Renal cortex interstitium (tissue), 11 donors: ENCODE data around the gene SDHB. TPM values are rescaled to one million over a fixed set of nuclear protein-coding genes. Genes with fewer than 3 reads are reported as not detected.
"Not testable (repeated sequence)": the region's sequence is repeated elsewhere in the genome, so short reads cannot be mapped to it uniquely, and the experiment has no call there.

ENCODE experiments used
- DNase-seq, 11 donors: peaks; one replicate each; pipeline ENCODE4 v3.0.0-alpha.2; 2013; ENCODE audit warnings: low read depth in 9 of 11, low spot score in 4 of 11; ENCODE audit errors: extremely low read depth in 1 of 11
- polyA plus RNA-seq, 3 donors: library from polyadenylated mRNA; unstranded; fragments of 120-200 nt; gene quantifications; one replicate each; pipeline ENCODE4 v1.2.1, GENCODE V29; 2013; ENCODE audit not compliant: insufficient read length in 3 of 3

SDHB gene
- polyA plus RNA-seq, 3 donors, result 128 to 170 (median 164) TPM

DNA sequence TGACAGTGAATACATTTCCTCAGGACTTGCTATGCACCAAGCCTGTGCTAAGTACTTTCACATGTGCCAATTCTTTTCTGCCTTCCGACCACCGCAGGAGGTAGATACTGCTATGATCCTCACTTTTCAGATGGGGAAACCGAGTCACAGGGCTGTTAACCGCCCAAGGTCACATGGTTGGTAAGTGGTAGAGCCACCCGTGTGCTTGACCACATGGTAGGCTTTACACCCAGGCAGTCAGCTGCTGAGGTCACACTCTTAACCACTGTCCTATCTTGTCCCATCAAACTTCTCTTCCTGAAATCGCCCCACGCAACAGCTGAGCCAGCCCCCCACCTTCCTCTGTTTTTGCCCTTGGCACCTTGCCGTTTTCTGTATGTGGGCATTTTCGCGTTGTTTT lies 31.0 kb upstream of the SDHB start:
- no peak for DNase-seq

DNA sequence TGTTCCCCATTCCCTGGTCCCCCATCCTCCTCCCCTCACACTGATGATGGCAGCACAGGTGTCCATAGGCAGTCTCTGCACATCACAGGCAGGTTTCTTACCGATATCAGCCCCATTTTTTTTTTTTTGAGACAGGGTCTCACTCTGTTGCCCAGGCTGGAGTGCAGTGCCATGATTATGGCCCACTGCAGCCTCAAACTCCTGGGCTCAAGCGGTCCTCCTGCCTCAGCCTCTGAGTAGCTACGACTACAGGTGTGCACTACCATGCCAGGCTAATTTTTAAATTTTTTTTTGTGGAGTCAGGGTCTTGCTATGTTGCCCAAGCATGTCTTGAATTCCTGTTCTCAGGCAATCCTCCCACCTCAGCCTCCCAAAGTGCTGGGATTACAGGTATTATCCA lies 28.9 kb upstream of the SDHB start:
- DNase-seq, result no peak

DNA sequence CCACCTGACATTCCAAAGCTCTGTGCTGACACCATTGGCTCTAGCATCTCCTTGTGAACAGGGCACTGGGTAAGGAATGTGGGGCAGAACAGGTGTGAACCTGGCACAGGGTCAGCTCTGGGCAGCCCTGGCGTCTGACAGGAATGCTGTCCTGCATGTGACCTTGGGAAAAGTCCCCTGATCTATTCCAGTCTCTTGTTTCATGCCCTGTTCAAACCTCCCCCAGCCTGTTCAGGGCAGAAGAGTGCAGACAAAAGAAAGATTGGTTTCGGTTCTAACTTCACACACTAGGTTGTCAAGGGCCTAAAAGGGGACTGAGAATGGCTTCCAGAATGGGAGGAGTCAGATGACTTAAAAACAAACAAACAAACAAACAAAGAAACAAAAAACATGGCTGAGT lies 27.6 kb upstream of the SDHB start:
- DNase-seq, result no peak

DNA sequence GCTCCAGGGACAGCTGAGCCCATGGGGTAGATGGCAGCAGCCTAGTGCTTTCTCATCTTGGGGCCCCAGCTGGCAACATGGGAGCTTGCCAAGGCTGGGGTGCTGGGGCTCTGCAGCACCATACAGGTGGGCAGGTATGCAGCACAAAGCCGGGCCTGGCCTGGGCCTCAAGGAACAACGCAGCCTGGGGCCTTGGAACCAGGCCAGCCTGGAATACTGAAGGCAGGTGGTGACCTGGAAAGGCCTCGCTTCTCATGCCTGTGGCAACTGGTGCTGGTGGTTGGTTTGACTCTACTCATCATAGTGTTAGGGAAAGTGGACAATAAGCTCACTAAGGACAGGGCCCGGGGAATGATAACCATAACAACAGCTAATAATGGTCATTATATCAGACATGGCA lies 27.0 kb upstream of the SDHB start:
- no peak for DNase-seq

DNA sequence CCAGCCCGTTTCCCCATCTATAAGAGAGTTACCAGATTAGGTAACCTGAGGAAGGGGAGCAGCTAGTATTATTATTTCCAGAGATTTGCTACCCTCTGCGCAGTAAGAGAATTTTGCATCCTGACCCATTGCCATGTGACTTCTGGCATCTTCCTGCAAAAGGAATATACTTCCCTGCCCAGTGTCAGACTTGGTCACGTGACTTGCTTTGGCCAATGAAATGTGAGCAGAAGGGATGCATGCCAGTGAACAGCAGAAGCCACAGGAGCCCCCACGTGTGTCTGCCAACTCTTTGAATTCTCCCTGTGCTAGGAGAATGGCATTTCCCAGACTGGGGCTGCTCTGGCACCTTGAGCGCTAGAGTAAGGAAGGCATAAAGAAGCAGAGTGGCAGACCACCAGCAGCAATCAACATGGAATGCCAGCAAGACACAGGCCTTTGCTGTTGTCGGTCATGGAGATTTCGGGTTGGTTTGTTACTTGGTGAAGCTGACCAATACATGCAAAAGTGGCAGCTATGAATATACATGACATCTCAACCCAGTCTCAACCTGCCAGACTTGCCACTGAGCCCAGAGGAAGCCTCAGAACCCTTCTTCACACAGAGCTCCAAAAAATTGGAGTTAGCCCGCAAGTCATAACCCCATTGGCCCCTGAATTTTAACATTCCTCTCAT lies 26.4 kb upstream of the SDHB start:
- no peak for DNase-seq

DNA sequence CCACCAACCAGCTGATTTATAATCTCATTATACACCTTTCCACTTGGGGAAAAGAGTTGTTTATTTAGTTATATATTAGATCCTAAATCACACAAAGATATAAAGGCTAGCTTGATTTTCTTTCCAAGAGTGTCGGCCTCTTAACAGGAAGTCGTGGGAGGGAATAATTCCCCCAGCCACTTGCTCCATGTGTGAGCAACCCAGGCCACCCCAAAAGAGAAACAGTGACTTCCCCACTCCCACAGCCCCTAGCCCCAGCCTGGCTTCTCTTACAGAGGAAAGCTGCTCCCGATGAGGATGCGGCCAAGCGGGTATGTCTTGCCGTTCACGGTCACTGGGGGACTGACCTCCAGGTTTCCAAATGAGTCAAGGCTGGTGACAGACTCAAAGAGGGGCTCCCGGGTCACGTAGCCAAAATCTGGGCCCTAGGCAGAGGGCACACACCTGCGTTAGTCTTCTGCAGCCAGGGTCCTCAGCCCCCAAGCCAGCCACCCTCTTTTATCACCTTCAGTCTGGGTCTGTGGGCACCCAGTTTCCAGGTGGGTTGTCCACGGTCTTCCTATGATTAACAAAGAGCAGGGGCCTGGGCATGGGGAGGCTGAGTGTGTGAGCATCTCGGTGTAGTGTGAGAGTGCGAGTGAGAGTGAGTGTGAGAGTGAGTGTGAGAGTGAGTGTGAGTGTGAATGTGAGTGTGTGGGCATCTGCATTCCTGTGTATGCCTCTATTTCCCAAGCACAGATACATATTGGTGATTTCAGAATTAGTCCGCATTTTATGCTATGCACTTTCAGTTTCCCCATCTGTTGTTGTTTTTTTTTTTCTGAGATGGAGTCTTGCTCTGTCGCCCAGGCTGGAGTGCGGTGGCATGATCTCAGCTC lies 25.4 kb upstream of the SDHB start:
- no peak for DNase-seq

DNA sequence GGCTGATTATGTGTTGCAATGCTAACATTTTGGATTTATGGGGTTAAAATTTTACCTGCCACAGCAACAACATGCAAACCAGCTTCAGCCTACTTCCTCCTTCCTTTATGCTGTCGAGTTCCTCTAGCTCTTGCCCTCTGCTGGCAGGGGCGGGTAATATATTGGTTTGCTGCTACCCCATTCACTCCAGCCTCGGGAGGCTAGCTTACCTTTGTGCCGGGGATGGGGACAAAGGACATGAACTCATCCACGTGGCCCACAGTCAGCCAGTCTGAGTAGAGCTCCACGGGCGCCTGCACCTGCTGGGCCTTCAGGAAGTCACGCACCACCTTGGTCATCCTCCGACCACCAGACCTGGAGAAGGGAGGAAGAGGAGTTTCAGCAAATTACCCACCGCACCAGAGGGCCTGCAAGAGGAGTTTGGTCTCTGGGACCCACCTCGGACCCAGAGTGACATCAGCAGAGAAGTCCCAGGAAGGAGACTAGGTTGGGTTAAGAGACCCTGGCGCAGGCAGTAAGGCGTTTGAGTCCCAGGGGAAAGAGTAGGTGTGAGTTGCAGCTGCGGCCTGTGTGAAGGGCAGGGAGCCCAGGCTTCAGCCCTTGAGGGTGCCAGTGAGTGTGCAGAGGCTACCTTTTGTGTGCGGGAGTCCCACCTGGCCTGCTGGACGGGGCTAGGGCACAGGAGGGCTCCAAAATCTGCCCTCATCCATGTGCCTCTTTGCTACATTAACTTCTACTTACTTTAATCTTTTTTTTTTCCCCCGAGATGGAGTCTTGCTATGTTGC lies 21.8 kb upstream of the SDHB start:
- no peak for DNase-seq

DNA sequence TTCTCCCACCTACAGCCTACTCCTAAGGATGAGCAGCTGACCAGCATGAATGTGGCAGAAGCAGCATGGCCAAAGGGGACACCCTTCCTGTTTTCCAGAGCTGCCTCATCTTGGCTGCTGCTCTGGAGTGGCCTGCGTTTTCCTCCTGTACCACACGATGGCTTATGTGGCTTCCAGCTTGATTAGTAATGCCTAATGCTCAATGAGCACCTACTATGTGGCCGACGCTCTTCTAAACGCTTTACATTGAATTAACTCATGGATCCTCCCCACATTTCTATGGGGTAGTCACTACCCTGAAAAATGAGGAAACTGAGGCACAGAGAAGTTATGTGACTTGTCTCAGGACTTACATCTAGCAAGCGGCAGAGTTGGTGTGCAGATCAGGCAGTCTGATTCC lies 18.0 kb upstream of the SDHB start:
- no peak for DNase-seq

DNA sequence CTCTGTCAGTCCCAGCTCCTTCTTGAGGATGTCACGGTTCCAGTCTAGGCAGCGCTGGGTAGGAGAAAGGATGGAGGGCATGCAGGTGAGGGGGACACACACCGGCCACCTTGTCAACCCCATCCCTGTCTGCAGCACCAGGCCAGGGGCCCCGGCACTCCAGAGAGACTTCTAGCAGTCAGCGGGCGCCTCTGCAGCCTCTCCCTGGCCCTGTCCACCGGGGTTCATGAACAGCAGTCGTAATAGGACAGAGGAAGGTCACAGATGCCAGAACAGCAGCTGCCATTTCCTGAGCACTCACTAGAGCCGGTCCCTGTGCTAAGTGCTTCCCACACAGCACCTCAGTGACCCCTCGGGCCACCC lies 16.3 kb upstream of the SDHB start:
- no peak for DNase-seq

DNA sequence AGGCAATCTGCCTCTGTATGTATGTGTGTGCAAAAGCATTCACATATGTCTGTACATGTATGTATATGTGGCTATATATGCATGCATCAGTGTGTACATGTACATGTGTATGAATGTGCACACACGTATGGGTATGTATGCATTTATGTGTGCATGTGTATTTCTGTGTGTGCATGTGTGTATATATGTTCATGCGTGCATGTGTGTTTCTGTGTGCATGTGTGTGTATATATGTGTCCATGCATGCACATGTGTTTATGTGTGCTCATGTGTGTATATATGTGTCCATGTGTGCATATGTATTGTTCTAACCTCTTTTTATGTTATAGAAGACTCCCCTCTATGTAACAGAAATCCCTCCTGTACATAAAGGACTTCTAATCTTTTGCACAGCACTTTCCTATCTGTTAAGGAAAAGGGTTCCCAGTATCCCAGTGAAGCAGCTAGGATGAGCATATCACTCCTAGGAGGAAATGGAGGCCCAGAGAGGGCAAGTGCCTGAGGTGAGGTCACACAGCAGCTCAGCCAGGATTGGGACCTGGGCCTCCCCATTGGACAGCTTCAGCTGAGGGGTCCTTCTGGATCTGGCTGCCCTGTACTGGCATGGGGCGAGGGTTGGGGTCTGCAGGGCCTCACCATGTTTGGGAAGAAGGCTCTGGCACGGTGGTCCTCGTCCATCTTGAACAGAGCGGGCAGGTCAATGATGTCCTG lies 15.8 kb upstream of the SDHB start:
- no peak for DNase-seq

DNA sequence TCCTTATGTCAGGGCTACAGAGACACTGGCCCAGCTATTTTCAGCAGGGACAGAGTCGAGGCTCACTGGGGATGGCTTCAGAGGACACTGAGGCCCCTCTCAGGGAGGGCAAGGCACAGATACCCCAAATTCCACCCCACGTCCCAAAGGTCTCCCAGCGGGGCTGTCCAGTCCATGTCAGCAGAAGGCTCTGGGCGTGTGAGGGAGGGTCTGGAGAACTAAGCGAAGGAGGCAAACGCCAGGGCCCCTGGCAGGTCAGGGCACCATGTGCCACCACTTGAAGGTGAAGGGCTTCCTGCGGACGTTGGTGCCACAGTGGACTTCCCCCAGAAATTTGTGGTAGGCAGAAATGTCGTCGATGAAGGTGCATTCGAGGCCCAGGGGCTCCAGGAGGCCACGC lies 15.0 kb upstream of the SDHB start:
- DNase-seq, result no peak

DNA sequence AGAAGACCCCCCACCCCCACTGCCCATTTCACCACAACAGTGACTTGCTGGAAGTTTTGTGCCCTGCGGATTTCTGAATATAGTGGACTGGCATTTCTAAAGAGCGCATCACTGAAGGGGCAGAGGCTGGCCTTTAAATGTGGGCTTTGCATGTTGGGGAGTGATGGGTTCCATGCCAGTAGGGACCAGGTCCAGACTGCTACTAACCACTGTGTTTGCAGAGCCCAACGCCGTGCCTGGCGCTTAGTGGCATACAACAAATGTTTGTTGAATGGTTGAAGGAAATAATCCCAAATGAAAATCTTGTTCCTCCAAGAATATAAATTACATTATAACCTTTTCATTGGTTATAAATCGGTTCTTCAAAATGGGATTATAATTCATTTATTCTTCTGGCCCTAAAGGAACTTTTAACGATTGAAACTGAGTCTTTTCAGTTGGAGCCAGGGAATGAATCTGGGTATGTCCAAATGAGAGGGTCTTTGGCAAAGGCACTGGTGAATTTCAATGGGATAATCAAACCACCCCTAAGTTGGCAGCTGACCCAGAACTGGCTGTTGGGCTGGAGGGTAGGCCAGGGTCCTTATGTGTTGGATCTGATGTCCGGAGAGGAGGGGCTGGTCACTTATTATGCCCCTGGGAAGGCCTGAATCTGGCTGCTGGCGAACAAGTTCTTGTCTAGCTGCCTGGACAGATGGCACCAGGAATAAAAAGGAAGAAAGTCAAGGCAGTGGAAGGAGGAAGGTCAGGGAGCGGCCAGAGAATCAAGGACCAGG lies 13.8 kb upstream of the SDHB start:
- no peak for DNase-seq

DNA sequence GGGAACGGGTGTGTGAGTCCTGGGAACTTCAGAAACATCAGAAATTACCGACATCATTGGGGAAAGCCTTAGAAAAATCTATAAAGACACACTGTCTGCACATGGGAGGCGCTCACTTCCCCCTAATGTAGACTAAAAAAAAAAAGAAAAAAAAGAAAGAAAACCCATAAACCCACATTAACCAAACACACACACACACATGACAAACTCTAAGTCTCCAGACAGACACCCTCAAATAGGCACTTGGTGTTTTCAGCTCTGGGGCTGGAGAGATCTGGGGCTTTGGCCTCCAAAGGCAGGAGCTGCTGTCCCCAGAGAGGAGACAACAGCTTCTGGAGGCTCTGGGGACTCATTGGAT lies 13.2 kb upstream of the SDHB start:
- no peak for DNase-seq

DNA sequence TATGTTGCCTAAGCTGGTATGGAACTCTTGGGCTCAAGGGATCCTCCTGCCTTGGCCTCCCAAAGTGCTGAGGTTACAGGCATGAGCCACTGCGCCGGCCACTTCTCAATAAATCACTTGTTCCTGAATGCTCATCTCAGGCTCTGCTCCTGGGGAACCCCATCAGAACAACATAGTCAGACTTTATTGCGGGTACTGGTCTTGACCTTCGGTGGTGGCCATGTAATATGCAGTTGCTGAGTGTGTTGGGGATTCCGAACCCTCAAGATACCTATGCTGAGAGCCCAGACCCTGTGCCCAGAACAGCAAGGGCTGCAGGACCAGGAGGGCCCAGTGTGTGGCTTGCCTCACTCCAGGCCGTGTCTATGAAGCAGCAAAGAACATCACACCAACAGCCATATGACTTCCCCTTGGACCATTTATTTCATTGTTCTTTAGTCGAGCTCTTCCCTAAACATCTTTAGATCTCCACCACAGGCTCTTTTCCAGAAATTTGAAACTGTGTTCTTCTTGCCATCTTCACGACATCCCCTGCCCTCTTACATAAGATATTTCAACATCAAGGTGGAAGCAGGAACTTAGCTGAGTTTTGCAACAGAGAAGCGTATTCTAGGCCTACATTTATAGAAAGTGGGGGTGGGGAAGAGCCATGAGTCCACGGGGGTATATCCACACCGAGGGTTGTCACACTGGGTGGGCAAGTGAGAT lies 12.7 kb upstream of the SDHB start:
- no peak for DNase-seq

DNA sequence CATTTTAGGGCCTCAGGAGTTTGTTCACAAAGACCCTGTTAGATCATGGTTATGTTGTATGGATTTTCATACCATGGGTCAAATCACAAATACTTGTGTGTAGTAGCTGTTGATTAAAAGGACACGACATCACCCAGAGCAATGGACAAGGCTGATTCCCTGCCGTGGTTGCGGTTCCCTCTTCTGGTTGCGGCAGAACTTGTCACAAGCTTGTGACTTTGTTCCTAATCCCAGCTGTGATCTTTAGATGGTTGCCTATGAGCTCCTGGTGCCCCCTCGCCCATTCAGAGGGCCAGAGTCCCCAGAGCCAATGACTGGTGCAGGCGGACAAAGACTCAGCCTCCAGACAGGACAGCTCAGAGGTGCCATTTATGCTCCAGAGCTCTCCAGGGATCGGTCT lies 11.8 kb upstream of the SDHB start:
- DNase-seq, result no peak

DNA sequence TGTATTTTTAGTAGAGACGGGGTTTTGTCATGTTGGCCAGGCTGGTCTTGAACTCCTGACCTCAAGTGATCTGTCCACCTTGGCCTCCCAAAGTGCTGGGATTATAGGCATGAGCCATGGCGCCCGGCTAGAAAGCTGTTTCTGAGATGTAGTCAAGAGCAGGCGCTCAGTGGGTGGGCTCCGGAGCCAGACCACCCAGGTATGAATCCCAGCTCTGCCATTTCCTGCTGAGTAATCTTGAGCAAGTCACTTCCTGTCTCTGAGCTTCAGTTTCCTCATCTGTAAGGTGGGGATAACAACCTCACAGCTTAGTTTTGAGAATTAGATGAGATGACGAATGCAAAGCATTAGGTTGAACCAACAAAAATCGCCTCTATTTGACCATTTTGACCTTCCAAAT lies 8.9 kb upstream of the SDHB start:
- not testable (repeated sequence) for DNase-seq

DNA sequence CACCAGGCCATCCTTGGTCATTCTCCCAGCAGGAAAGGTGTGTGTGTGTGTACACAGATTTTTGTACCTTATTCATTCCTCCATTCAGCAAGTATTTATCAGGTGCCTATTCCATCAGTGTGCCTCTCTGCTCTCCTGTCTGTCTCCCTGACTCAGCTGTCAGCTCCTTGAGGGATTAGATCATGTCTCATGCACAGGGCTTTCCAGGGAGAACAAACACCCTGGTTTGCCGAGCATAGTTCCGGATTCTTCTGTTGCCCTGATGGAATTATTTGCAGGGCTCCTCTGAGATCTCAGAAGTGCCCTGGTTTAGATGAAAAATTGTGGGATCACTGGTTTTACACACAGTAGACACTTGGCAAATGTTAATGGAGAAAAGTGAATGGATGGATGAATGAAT lies 8.1 kb upstream of the SDHB start:
- no peak for DNase-seq

DNA sequence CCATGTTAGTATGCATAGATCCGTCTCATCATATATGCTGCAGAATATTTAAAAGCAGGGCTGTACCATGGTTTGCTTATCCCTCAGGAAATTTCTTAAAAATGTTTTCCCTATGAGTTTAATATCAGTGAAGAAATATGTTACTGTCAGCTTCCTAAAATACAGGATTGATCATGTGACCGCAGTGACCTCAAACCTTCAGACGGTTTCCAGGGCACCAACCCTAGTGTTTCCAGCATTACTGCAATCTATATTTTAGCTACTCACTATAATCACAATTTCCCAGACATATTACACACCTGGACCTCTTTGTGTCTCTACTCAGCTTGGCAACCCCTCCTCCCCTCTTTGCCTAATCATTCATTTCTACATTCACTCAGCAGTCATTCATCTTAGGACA lies 7.7 kb upstream of the SDHB start:
- no peak for DNase-seq
